Tibial artery (tissue), 4 donors: Measurements from ENCODE around the gene SULT1C2.

Source experiments
- DNase-seq, 2 donors: peaks; one replicate each; pipeline ENCODE4 v3.0.0-alpha.2; 2019
- H3K27ac ChIP-seq, 2 donors: fragments of 200-600 bp; sonication (generic) in 1 of 2; 1 replicate in 1 of 2; 2 replicates in 1 of 2; pipeline ENCODE4 v1.5.1; 2018 to 2019; ENCODE audit warnings: mild to moderate bottlenecking in 1 of 2
- H3K27me3 ChIP-seq, 2 donors: fragments of 200-600 bp; sonication (generic) in 1 of 2; one replicate each; pipeline versions ENCODE4 v1.5.1 to v1.6.0; 2016 to 2019
- H3K36me3 ChIP-seq, 3 donors: fragments of 200-600 bp; sonication (generic) in 2 of 3; one replicate each; pipeline ENCODE4 v1.5.1; 2016 to 2019; ENCODE audit warnings: mild to moderate bottlenecking in 2 of 3
- H3K4me1 ChIP-seq, 4 donors: fragments of 200-600 bp; sonication (generic) in 2 of 4; 1 replicate in 3 of 4; 2 replicates in 1 of 4; pipeline ENCODE4 v1.5.1; 2016 to 2019
- H3K4me3 ChIP-seq, 2 donors: fragments of 200-600 bp; sonication (generic) in 1 of 2; 1 replicate in 1 of 2; 2 replicates in 1 of 2; pipeline ENCODE4 v1.5.1; 2018 to 2019; ENCODE audit warnings: mild to moderate bottlenecking in 2 of 2
- H3K9me3 ChIP-seq, 3 donors: fragments of 200-600 bp; sonication (generic) in 1 of 3; one replicate each; pipeline ENCODE4 v1.5.1; 2016 to 2019
- CTCF ChIP-seq, 2 experiments: fragments of 200-600 bp in 1 of 2; fragments of 450-650 bp in 1 of 2; IDR thresholded peaks; one replicate each; pipeline ENCODE4 v1.5.1; 2017 to 2019; ENCODE audit warnings: antibody characterized with exemption in 2 of 2, mild to moderate bottlenecking in 1 of 2, moderate library complexity in 1 of 2
- intact Hi-C: fragments of 100-400 bp; cut with DNase I; formaldehyde crosslinking; loops from one replicate; pipeline ENCODE4 v1.15.0; 2023; ENCODE audit warnings: low total_unique reads

Gene SULT1C2

GRCh38 chr2:108288534-108289106, at the start of gene SULT1C2:
Gene SULT1C2, plus strand, starts transcription at chr2:108288895. Its CDS starts 4,773 bp downstream, at chr2:108293668.
- TF ChIP-seq CTCF (IDR thresholded peaks at IDR 0.05) = no peak
- intact Hi-C loops = no loop called here
- no peaks in the 10 kb centered on the region for H3K4me1 ChIP-seq
- H3K27ac ChIP-seq = no peak within 1 kb of the TSS
- peaks cover 0 to 3% (median 0%) of the 10 kb centered on the region in 3 donors for H3K9me3 ChIP-seq
- H3K27me3 ChIP-seq = no peaks in the 10 kb centered on the region
- no peaks in the 10 kb centered on the region for H3K36me3 ChIP-seq
- no peak for DNase-seq
- no peak within 1 kb of the TSS for H3K4me3 ChIP-seq

- DNase-seq = no peak
- Histone ChIP-seq H3K27me3 (no peaks in the 10 kb centered on the region), H3K4me3 (no peak within 1 kb of the TSS), H3K4me1 (peaks cover 0 to 16% (median 2%) of the 10 kb centered on the region in 4 donors), H3K9me3 (peaks cover 0 to 8% (median 0%) of the 10 kb centered on the region in 3 donors), H3K36me3 (no peaks in the 10 kb centered on the region), H3K27ac (no peak within 1 kb of the TSS)
- TF ChIP-seq CTCF (IDR thresholded peaks at IDR 0.05) = no peak
- intact Hi-C loops = no loop called here
Measured at GRCh38 chr2:108239786-108240185, 48.9 kb upstream of the SULT1C2 start, which contains the start of gene SULT1C3. Gene SULT1C3, plus strand, starts transcription at chr2:108239968. Its CDS starts 7,227 bp downstream, at chr2:108247195.

GRCh38 chr2:108240966-108241365, 47.7 kb upstream of the SULT1C2 start:
- no peak for DNase-seq
- Histone ChIP-seq H3K36me3 (no peaks in the 10 kb centered on the region), H3K27me3 (no peaks in the 10 kb centered on the region), H3K4me3 (no peak overlapping the region), H3K27ac (no peak overlapping the region), H3K9me3 (peaks cover 0 to 8% (median 0%) of the 10 kb centered on the region in 3 donors), H3K4me1 (peaks cover 0 to 23% (median 2%) of the 10 kb centered on the region in 4 donors)
- intact Hi-C loops = no loop called here
- no peak for TF ChIP-seq CTCF (IDR thresholded peaks at IDR 0.05)

GRCh38 chr2:108243566-108243965, 45.1 kb upstream of the SULT1C2 start:
- no peak overlapping the region for H3K4me3 ChIP-seq
- intact Hi-C loops = no loop called here
- peaks cover 0 to 23% (median 2%) of the 10 kb centered on the region in 4 donors for H3K4me1 ChIP-seq
- H3K27ac ChIP-seq = peak overlapping the region; percentile 47 to 60
- TF ChIP-seq CTCF (IDR thresholded peaks at IDR 0.05) = no peak
- H3K9me3 ChIP-seq = no peaks in the 10 kb centered on the region
- no peaks in the 10 kb centered on the region for H3K27me3 ChIP-seq
- no peak for DNase-seq
- H3K36me3 ChIP-seq = no peaks in the 10 kb centered on the region

GRCh38 chr2:108244667-108245414, 43.9 kb upstream of the SULT1C2 start:
- H3K4me1 ChIP-seq = peaks cover 0 to 23% (median 2%) of the 10 kb centered on the region in 4 donors
- no peaks in the 10 kb centered on the region for H3K9me3 ChIP-seq
- H3K27ac ChIP-seq = peak overlapping the region; percentile 47 to 60
- intact Hi-C loops = no loop called here
- DNase-seq = no peak
- H3K27me3 ChIP-seq = no peaks in the 10 kb centered on the region
- H3K4me3 ChIP-seq = no peak overlapping the region
- no peak for TF ChIP-seq CTCF (IDR thresholded peaks at IDR 0.05)
- H3K36me3 ChIP-seq = no peaks in the 10 kb centered on the region
